ENCODE results near the gene AGT.

DNA sequence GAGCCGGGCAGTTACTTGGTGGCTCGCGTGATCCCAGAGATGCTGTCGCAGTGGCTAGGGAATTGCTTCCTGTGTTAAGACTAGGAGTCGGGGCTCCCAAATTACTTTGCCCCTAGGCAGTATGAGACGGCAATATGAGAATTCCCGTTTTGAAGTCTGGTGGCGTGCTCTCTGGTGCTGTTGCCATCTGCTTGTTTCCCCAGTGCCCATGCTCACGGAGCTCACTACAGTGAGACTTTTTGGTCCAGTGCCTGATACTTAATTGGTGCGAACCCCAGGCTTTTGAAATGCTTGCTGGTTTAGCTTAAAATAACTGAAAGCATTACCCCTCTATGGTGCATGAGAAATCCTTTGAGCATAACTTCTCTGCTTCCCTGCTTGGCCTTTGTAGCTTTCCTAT is 22.3 kb downstream of the AGT start:
- TF ChIP-seq, protein P1, sequence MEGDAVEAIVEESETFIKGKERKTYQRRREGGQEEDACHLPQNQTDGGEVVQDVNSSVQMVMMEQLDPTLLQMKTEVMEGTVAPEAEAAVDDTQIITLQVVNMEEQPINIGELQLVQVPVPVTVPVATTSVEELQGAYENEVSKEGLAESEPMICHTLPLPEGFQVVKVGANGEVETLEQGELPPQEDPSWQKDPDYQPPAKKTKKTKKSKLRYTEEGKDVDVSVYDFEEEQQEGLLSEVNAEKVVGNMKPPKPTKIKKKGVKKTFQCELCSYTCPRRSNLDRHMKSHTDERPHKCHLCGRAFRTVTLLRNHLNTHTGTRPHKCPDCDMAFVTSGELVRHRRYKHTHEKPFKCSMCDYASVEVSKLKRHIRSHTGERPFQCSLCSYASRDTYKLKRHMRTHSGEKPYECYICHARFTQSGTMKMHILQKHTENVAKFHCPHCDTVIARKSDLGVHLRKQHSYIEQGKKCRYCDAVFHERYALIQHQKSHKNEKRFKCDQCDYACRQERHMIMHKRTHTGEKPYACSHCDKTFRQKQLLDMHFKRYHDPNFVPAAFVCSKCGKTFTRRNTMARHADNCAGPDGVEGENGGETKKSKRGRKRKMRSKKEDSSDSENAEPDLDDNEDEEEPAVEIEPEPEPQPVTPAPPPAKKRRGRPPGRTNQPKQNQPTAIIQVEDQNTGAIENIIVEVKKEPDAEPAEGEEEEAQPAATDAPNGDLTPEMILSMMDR (IDR thresholded peaks at IDR 0.05), result no peak
- TF ChIP-seq NR1H2 (CRISPR knock-in tag; IDR thresholded peaks at IDR 0.05) (no peak), PRRX2 (CRISPR knock-in tag; IDR thresholded peaks at IDR 0.05) (no peak)
- TF ChIP-seq, protein P2, sequence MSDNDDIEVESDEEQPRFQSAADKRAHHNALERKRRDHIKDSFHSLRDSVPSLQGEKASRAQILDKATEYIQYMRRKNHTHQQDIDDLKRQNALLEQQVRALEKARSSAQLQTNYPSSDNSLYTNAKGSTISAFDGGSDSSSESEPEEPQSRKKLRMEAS (CRISPR knock-in tag; IDR thresholded peaks at IDR 0.05), result no peak
- TF ChIP-seq, protein P3, sequence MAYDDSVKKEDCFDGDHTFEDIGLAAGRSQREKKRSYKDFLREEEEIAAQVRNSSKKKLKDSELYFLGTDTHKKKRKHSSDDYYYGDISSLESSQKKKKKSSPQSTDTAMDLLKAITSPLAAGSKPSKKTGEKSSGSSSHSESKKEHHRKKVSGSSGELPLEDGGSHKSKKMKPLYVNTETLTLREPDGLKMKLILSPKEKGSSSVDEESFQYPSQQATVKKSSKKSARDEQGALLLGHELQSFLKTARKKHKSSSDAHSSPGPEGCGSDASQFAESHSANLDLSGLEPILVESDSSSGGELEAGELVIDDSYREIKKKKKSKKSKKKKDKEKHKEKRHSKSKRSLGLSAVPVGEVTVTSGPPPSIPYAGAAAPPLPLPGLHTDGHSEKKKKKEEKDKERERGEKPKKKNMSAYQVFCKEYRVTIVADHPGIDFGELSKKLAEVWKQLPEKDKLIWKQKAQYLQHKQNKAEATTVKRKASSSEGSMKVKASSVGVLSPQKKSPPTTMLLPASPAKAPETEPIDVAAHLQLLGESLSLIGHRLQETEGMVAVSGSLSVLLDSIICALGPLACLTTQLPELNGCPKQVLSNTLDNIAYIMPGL (CRISPR knock-in tag; IDR thresholded peaks at IDR 0.05), result no peak
- TF ChIP-seq, protein P4, sequence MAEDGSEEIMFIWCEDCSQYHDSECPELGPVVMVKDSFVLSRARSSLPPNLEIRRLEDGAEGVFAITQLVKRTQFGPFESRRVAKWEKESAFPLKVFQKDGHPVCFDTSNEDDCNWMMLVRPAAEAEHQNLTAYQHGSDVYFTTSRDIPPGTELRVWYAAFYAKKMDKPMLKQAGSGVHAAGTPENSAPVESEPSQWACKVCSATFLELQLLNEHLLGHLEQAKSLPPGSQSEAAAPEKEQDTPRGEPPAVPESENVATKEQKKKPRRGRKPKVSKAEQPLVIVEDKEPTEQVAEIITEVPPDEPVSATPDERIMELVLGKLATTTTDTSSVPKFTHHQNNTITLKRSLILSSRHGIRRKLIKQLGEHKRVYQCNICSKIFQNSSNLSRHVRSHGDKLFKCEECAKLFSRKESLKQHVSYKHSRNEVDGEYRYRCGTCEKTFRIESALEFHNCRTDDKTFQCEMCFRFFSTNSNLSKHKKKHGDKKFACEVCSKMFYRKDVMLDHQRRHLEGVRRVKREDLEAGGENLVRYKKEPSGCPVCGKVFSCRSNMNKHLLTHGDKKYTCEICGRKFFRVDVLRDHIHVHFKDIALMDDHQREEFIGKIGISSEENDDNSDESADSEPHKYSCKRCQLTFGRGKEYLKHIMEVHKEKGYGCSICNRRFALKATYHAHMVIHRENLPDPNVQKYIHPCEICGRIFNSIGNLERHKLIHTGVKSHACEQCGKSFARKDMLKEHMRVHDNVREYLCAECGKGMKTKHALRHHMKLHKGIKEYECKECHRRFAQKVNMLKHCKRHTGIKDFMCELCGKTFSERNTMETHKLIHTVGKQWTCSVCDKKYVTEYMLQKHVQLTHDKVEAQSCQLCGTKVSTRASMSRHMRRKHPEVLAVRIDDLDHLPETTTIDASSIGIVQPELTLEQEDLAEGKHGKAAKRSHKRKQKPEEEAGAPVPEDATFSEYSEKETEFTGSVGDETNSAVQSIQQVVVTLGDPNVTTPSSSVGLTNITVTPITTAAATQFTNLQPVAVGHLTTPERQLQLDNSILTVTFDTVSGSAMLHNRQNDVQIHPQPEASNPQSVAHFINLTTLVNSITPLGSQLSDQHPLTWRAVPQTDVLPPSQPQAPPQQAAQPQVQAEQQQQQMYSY (CRISPR knock-in tag; IDR thresholded peaks at IDR 0.05), result no peak
- TF ChIP-seq, protein P5, sequence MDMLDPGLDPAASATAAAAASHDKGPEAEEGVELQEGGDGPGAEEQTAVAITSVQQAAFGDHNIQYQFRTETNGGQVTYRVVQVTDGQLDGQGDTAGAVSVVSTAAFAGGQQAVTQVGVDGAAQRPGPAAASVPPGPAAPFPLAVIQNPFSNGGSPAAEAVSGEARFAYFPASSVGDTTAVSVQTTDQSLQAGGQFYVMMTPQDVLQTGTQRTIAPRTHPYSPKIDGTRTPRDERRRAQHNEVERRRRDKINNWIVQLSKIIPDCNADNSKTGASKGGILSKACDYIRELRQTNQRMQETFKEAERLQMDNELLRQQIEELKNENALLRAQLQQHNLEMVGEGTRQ (CRISPR knock-in tag; IDR thresholded peaks at IDR 0.05), result no peak
